Thoracic aorta (tissue), 2 donors: ENCODE data around the gene KIRREL3. TPM values are rescaled to one million over a fixed set of nuclear protein-coding genes. Genes with fewer than 3 reads are reported as not detected.

ENCODE experiments used
- ATAC-seq: fragments of 150-250 bp; one replicate; pipeline ENCODE4 v1.8.0; 2017; ENCODE audit warnings: low read depth; ENCODE audit not compliant: insufficient number of reproducible peaks, low FRiP score
- DNase-seq: peaks from one replicate; pipeline ENCODE4 v3.0.0-alpha.2; 2020; ENCODE audit warnings: low spot score
- H3K27ac ChIP-seq, 2 donors: fragments of 200-600 bp; sonication (generic); 1 replicate in 1 of 2; 2 replicates in 1 of 2; pipeline ENCODE4 v1.5.1; 2016; ENCODE audit warnings: mild to moderate bottlenecking in 2 of 2, moderate library complexity in 2 of 2
- H3K27me3 ChIP-seq: fragments of 200-600 bp; sonication (generic); replicated peaks from 2 replicates; pipeline ENCODE4 v1.6.0; 2016; ENCODE audit warnings: mild to moderate bottlenecking; ENCODE audit not compliant: insufficient read depth
- H3K36me3 ChIP-seq: fragments of 200-600 bp; sonication (generic); one replicate; pipeline ENCODE4 v1.5.1; 2016
- H3K4me1 ChIP-seq, 2 donors: fragments of 200-600 bp; sonication (generic); 1 replicate in 1 of 2; 2 replicates in 1 of 2; pipeline versions ENCODE4 v1.5.1 to v1.6.0; 2016; ENCODE audit warnings: low read depth in 2 of 2, mild to moderate bottlenecking in 1 of 2; ENCODE audit not compliant: control insufficient read depth in 1 of 2
- H3K4me3 ChIP-seq: fragments of 200-600 bp; sonication (generic); 2 replicates; pipeline ENCODE4 v1.5.1; 2016; ENCODE audit warnings: mild to moderate bottlenecking
- H3K9me3 ChIP-seq: fragments of 200-600 bp; sonication (generic); 2 replicates; pipeline ENCODE4 v1.5.1; 2016
- total RNA-seq, 2 donors: library from RNA; depleted of rRNA; stranded (reverse); fragments of >200 nt; gene quantifications; one replicate each; pipeline versions ENCODE4 v1.1.0 to v1.2.3, GENCODE V29; 2016
- TF ChIP-seq, protein P1 (sequence below): fragments of 200-600 bp; sonication (generic); IDR thresholded peaks from one replicate; pipeline ENCODE4 v1.5.1; 2019; ENCODE audit warnings: antibody characterized with exemption

KIRREL3 gene
- total RNA-seq, 2 donors from 2014 or later, result not detected

DNA sequence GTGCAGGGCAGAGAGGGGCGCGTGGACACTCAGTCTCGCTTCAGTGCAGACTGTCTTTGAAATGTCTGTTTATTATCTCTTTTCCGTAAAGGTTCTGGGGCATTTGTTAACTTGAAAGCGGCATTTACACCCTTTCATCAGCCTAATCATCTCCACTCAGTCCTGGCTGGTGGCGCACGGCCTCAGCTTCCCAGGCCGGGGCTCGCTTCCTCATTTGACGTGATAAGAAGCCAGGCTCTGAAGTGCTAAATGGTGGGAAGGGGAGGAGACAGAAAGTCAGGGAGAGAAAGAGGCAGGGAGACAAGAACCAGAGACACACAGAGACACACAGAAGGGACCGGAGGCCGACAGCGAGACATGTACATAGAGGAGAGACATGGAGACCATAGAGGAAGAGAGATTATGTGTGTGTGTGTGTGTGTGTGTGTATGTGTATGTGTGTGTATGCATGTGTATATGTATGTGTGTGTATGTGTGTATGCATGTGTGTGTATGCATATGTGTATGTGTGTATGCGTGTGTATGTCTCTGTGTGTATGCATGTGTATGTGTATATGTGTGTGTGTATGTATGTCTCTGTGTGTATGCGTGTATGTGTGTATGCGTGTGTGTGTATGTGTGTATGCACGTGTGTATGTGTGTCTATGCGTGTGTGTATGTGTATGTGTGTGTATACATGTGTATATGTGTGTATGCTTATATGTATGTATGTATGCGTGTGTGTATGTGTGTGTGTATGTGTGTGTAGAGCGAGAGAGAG is 543.6 kb downstream of the KIRREL3 start:
- DNase-seq, result no peak
- H3K36me3 ChIP-seq, result no peaks in the 10 kb centered on the region
- H3K9me3 ChIP-seq, result no peaks in the 10 kb centered on the region
- H3K27me3 ChIP-seq, result no peaks in the 10 kb centered on the region
- no peak overlapping the region for H3K4me3 ChIP-seq
- ATAC-seq, result no peak
- no peak overlapping the region for H3K27ac ChIP-seq
- TF ChIP-seq, protein P1, sequence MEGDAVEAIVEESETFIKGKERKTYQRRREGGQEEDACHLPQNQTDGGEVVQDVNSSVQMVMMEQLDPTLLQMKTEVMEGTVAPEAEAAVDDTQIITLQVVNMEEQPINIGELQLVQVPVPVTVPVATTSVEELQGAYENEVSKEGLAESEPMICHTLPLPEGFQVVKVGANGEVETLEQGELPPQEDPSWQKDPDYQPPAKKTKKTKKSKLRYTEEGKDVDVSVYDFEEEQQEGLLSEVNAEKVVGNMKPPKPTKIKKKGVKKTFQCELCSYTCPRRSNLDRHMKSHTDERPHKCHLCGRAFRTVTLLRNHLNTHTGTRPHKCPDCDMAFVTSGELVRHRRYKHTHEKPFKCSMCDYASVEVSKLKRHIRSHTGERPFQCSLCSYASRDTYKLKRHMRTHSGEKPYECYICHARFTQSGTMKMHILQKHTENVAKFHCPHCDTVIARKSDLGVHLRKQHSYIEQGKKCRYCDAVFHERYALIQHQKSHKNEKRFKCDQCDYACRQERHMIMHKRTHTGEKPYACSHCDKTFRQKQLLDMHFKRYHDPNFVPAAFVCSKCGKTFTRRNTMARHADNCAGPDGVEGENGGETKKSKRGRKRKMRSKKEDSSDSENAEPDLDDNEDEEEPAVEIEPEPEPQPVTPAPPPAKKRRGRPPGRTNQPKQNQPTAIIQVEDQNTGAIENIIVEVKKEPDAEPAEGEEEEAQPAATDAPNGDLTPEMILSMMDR, result no peak
- H3K4me1 ChIP-seq, result no peaks in the 10 kb centered on the region

DNA sequence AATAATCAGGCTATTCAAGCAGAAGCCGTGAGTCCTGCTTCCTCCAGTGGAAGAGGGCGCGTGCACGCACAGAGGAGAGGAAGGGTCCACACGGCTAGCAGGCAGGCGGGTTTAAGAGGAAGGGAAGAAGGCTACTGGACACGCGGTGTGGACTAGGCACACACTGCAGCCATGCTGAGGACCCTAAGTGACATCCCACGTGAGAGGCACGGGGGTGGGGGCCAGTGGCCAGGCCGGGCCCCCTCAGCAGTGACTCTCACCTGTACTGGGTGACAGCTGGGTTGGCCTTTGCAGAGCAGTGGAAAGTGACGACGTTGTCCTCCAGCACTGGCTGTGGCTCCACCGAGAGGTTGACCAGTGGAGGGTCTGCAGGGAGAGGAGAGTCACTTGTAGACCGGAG is 544.5 kb downstream of the KIRREL3 start:
- Histone ChIP-seq H3K9me3 (no peaks in the 10 kb centered on the region), H3K27me3 (no peaks in the 10 kb centered on the region), H3K4me1 (no peaks in the 10 kb centered on the region), H3K4me3 (no peak overlapping the region), H3K36me3 (no peaks in the 10 kb centered on the region), H3K27ac (no peak overlapping the region)
- TF ChIP-seq, protein P1, result no peak
- ATAC-seq (no peak), DNase-seq (no peak)

DNA sequence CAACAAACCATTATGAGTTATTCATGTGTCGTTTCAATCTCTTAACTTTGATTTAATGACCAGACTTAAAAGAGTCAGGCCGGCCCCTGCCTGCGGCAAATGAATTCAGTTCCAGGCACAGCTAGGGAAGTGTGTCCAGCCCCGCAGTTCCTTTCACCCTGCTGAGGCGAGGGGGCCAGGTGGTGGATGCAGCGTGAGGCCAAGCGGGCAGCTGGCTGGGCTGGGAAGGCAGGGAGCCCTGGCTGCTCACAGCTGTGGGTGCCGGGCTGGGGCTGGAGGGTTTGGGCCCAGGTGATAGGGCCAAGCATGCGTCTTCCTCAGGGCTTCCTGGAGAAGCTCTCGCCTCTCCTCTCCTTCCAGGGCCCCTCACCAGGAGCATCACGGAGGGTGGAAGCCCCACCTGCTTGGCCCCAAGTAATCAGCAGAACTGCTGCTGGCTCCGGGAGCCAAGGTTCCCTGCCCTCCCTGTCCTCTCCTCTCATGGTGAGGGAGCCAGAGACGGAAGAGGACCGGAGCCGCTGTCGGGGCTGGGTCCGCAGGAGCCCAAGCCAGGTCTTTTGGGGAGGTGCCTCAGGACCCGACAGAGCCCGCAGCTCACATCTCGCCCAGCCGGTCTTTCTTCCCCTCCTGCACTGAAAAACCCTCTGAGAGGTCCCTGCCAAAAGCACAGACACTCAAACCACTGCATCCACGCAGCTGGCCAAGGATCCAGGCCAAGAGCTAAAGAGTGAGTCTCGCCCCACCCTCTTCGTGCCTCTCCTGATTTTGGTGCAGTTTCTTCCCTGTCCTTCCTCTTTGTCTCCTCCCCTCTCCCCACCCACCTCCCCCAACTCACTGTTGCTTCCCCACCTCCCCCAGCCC is 548.1 kb downstream of the KIRREL3 start:
- ATAC-seq (no peak), DNase-seq (no peak)
- TF ChIP-seq, protein P1, result no peak
- no peak overlapping the region for H3K27ac ChIP-seq
- no peaks in the 10 kb centered on the region for H3K9me3 ChIP-seq
- no peaks in the 10 kb centered on the region for H3K4me1 ChIP-seq
- no peaks in the 10 kb centered on the region for H3K36me3 ChIP-seq
- H3K27me3 ChIP-seq, result no peaks in the 10 kb centered on the region
- no peak overlapping the region for H3K4me3 ChIP-seq

DNA sequence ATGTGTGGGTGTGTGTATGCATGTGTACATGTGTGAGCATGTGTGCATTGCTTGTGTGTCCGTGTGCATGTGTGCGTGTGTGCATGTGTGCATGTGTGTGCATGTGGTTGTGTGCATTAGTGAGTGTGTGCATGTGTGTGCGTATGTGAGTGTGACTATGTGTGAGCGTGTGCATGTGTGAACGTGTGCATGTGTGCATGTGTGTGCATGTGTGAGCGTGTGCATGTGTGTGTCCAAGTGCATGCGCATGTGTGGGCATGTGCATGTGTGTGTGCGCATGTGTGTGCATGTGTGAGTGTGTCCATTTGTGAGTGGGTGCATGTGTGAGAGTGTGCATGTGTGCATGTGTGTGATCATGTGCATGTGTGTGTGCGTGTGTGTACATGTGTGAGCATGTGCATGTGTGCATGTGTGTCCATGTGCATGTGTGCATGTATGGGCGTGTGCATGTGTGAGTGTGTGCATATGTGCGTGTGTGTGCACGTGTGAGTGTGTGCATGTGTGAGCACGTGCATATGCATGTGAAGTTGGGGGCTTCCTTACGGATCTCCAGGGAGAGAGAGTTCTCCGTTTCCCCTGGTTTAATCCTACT is 549.3 kb downstream of the KIRREL3 start:
- no peak for DNase-seq
- Histone ChIP-seq H3K36me3 (no peaks in the 10 kb centered on the region), H3K4me3 (no peak overlapping the region), H3K9me3 (no peaks in the 10 kb centered on the region), H3K27ac (no peak overlapping the region), H3K27me3 (no peaks in the 10 kb centered on the region), H3K4me1 (no peaks in the 10 kb centered on the region)
- TF ChIP-seq, protein P1, result no peak
- no peak for ATAC-seq

DNA sequence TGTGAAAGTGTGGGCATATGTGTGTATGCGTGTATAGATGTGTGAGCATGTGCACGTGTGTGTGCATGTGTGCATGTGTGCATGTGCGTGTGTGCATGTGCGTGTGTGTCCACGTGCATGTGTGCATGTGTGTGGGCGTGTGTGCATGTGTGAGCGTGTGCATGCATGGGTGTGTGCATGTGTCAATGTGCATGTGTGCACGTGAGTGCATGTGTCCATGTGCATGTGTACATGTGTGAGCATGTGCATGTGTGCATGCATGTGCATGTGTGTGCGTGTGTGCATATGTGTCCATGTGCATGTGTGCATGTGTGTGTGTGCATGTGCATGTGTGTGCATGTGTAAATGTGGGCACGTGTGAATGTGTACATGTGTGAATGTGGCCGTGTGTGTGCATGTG is 549.8 kb downstream of the KIRREL3 start:
- no peaks in the 10 kb centered on the region for H3K36me3 ChIP-seq
- no peaks in the 10 kb centered on the region for H3K4me1 ChIP-seq
- no peak for DNase-seq
- no peak overlapping the region for H3K4me3 ChIP-seq
- H3K9me3 ChIP-seq, result no peaks in the 10 kb centered on the region
- H3K27me3 ChIP-seq, result no peaks in the 10 kb centered on the region
- H3K27ac ChIP-seq, result no peak overlapping the region
- TF ChIP-seq, protein P1, result no peak
- ATAC-seq, result no peak
